IPS-15b (cell line): ENCODE data around the gene ATG9B.

Experiments used
- H3K27me3 ChIP-seq: one replicate; pipeline ENCODE4 v1.6.1; 2013; ENCODE audit warnings: low read length; ENCODE audit not compliant: control insufficient read depth, insufficient read depth
- H3K36me3 ChIP-seq: one replicate; pipeline ENCODE4 v1.6.1; 2013; ENCODE audit warnings: low read length; ENCODE audit not compliant: control insufficient read depth, insufficient read depth
- H3K4me1 ChIP-seq: one replicate; pipeline ENCODE4 v1.6.1; 2013; ENCODE audit warnings: mild to moderate bottlenecking, low read length; ENCODE audit not compliant: control insufficient read depth, insufficient read depth
- H3K4me3 ChIP-seq: one replicate; pipeline ENCODE4 v1.5.1; 2013; ENCODE audit warnings: low read depth, low read length
- H3K9ac ChIP-seq: one replicate; pipeline ENCODE4 v1.6.1; 2013; ENCODE audit warnings: low read depth, mild to moderate bottlenecking, low read length
- H3K9me3 ChIP-seq: one replicate; pipeline ENCODE4 v1.6.1; 2013; ENCODE audit warnings: mild to moderate bottlenecking, low read length; ENCODE audit not compliant: control insufficient read depth, insufficient read depth

ATG9B gene

DNA sequence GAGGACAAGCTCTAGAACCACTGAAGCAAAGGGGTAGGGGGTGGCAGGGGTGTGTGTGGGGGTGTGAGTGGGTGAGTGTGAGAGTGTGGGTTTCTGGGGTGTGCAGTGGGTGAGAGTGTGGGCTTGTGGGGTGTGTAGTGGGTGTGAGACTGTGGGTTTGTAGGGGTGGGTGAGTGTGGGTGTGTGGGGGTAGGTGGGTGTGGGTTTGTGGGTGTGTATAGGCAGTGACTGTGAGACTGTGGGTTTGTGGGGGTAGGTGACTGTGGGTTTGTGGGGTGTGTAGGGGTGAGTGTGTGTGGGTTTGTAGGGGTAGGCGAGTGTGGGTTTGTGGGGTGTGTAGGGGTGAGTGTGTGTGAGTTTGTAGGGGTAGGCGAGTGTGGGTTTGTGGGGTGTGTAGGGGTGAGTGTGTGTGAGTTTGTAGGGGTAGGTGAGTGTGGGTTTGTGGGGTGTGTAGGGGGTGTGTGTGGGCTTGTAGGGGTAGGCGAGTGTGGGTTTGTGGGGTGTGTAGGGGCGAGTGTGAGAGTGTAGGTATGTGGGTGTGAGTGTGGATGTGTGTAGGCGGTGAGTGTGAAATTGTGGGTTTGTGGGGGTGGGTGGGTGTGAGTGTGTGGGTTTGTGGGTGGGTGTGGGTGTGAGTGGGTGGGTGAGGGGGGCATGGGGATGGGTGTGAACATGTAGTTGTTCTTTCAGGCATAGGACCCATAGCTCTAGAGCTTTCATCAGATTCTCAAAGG lies 24.6 kb downstream of the ATG9B start:
- no peak overlapping the region for H3K4me3 ChIP-seq
- H3K27me3 ChIP-seq: no peaks in the 10 kb centered on the region
- H3K4me1 ChIP-seq: no peaks in the 10 kb centered on the region
- no peak overlapping the region for H3K9ac ChIP-seq
- H3K36me3 ChIP-seq: no peaks in the 10 kb centered on the region
- H3K9me3 ChIP-seq: no peaks in the 10 kb centered on the region

DNA sequence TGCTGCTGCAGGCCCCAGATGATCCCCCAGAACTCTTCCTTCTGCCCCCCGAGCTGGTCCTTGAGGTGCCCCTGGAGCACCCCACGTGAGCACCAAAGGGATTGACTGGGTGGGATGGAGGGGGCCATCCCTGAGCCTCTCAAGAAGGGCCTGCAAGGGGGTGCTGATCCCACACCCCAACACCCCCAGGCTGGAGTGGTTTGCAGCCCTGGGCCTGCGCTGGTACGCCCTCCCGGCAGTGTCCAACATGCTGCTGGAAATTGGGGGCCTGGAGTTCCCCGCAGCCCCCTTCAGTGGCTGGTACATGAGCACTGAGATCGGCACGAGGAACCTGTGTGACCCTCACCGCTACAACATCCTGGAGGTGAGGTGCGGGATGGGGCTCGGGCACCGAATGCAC lies 25.3 kb downstream of the ATG9B start:
- no peaks in the 10 kb centered on the region for H3K27me3 ChIP-seq
- no peak overlapping the region for H3K9ac ChIP-seq
- no peaks in the 10 kb centered on the region for H3K9me3 ChIP-seq
- no peaks in the 10 kb centered on the region for H3K4me1 ChIP-seq
- no peak overlapping the region for H3K4me3 ChIP-seq
- H3K36me3 ChIP-seq: no peaks in the 10 kb centered on the region

- Histone ChIP-seq H3K36me3 (no peaks in the 10 kb centered on the region), H3K4me1 (no peaks in the 10 kb centered on the region), H3K9me3 (no peaks in the 10 kb centered on the region), H3K9ac (no peak overlapping the region), H3K27me3 (no peaks in the 10 kb centered on the region), H3K4me3 (no peak overlapping the region)
These were observed 26.0 kb downstream of the ATG9B start for GRCh38 chr7:150998341-150998740.

DNA sequence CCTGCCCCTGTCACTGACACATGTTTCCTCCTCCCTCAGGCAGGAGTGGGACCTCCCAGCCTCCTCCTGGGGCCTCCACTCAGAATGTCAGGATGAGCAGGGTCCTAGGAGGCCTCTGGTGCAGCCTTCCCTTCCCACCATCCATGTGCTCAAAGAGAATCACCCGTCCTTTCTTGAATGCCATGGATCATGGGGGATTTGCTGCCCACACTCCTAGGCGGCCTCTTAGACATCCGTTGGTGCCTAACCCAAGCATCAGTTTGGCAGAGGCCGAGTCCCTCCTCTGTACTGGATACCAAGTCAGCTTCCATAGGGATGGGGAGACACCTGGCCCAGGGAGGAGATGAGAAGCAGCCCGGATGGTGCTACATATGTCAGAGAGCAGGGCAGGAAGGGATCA lies 26.5 kb downstream of the ATG9B start:
- Histone ChIP-seq H3K9ac (no peak overlapping the region), H3K4me1 (peaks cover 3% of the 10 kb centered on the region), H3K9me3 (no peaks in the 10 kb centered on the region), H3K4me3 (no peak overlapping the region), H3K27me3 (no peaks in the 10 kb centered on the region), H3K36me3 (no peaks in the 10 kb centered on the region)

GRCh38 chr7:150997075-150997511 lies 27.2 kb downstream of the ATG9B start:
- no peaks in the 10 kb centered on the region for H3K27me3 ChIP-seq
- no peak overlapping the region for H3K9ac ChIP-seq
- H3K4me1 ChIP-seq: peaks cover 3% of the 10 kb centered on the region
- no peaks in the 10 kb centered on the region for H3K9me3 ChIP-seq
- no peaks in the 10 kb centered on the region for H3K36me3 ChIP-seq
- no peak overlapping the region for H3K4me3 ChIP-seq

GRCh38 chr7:150996376-150997074 lies 27.8 kb downstream of the ATG9B start:
- Histone ChIP-seq H3K4me3 (no peak overlapping the region), H3K9ac (no peak overlapping the region), H3K4me1 (peaks cover 3% of the 10 kb centered on the region), H3K9me3 (no peaks in the 10 kb centered on the region), H3K27me3 (no peaks in the 10 kb centered on the region), H3K36me3 (no peaks in the 10 kb centered on the region)

GRCh38 chr7:150994838-150995510 lies 29.3 kb downstream of the ATG9B start:
- H3K9me3 ChIP-seq: no peaks in the 10 kb centered on the region
- H3K27me3 ChIP-seq: no peaks in the 10 kb centered on the region
- no peaks in the 10 kb centered on the region for H3K36me3 ChIP-seq
- H3K4me1 ChIP-seq: peaks cover 3% of the 10 kb centered on the region
- no peak overlapping the region for H3K4me3 ChIP-seq
- no peak overlapping the region for H3K9ac ChIP-seq

- H3K4me3 ChIP-seq: no peak overlapping the region
- no peak overlapping the region for H3K9ac ChIP-seq
- H3K9me3 ChIP-seq: no peaks in the 10 kb centered on the region
- H3K4me1 ChIP-seq: peaks cover 3% of the 10 kb centered on the region
- H3K36me3 ChIP-seq: no peaks in the 10 kb centered on the region
- H3K27me3 ChIP-seq: no peaks in the 10 kb centered on the region
These were observed 30.0 kb downstream of the ATG9B start for GRCh38 chr7:150994141-150994837.

DNA sequence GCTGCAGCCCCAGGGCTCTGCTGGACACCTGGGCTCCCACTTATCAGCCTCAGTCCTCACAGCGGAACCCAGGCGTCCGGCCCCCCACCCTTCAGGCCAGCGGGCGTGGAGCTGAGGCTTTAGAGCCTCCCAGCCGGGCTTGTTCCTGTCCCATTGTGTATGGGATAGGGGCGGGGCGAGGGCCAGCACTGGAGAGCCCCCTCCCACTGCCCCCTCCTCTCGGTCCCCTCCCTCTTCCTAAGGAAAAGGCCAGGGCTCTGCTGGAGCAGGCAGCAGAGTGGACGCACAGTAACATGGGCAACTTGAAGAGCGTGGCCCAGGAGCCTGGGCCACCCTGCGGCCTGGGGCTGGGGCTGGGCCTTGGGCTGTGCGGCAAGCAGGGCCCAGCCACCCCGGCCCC lies 30.8 kb downstream of the ATG9B start:
- H3K9me3 ChIP-seq: no peaks in the 10 kb centered on the region
- H3K9ac ChIP-seq: no peak overlapping the region
- H3K36me3 ChIP-seq: no peaks in the 10 kb centered on the region
- H3K4me1 ChIP-seq: peaks cover 4% of the 10 kb centered on the region
- H3K27me3 ChIP-seq: no peaks in the 10 kb centered on the region
- no peak overlapping the region for H3K4me3 ChIP-seq

GRCh38 chr7:150992833-150993302 lies 31.4 kb downstream of the ATG9B start:
- no peak overlapping the region for H3K4me3 ChIP-seq
- H3K36me3 ChIP-seq: no peaks in the 10 kb centered on the region
- H3K27me3 ChIP-seq: no peaks in the 10 kb centered on the region
- H3K4me1 ChIP-seq: peaks cover 7% of the 10 kb centered on the region
- H3K9me3 ChIP-seq: no peaks in the 10 kb centered on the region
- no peak overlapping the region for H3K9ac ChIP-seq

DNA sequence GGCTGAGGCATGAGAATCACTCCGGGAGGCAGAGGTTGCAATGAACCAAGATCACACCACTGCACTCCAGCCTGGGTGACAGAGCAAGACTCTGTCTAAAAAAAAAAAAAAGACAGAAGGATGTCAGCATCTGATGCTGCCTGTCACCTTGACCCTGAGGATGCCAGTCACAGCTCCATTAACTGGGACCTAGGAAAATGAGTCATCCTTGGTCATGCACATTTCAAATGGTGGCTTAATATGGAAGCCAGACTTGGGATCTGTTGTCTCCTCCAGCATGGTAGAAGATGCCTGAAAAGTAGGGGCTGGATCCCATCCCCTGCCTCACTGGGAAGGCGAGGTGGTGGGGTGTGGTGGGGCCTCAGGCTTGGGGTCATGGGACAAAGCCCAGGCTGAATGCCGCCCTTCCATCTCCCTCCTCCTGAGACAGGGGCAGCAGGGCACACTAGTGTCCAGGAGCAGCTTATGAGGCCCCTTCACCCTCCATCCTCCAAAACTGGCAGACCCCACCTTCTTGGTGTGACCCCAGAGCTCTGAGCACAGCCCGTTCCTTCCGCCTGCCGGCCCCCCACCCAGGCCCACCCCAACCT lies 32.1 kb downstream of the ATG9B start:
- no peaks in the 10 kb centered on the region for H3K27me3 ChIP-seq
- peaks cover 7% of the 10 kb centered on the region for H3K4me1 ChIP-seq
- H3K9ac ChIP-seq: no peak overlapping the region
- no peaks in the 10 kb centered on the region for H3K36me3 ChIP-seq
- no peaks in the 10 kb centered on the region for H3K9me3 ChIP-seq
- no peak overlapping the region for H3K4me3 ChIP-seq
